Effector CD8-positive, alpha-beta T cell (primary cell): Measurements from ENCODE around the gene POGLUT2.

Source experiments
- DNase-seq: peaks from one replicate; lab custom pipeline; 2025; lab: John Stamatoyannopoulos, UW

Gene POGLUT2

GRCh38 chr13:102769679-102770078 is 29.1 kb downstream of the POGLUT2 start:
- no peak for DNase-seq

GRCh38 chr13:102768909-102769308 is 29.9 kb downstream of the POGLUT2 start:
- DNase-seq = no peak

- no peak for DNase-seq
Observed at GRCh38 chr13:102763741-102764140, 35.0 kb downstream of the POGLUT2 start.

GRCh38 chr13:102761071-102761470 is 37.7 kb downstream of the POGLUT2 start:
- no peak for DNase-seq

- DNase-seq = no peak
Observed at GRCh38 chr13:102758842-102759241, 39.9 kb downstream of the POGLUT2 start.

GRCh38 chr13:102757006-102757405 is 41.8 kb downstream of the POGLUT2 start:
- DNase-seq = no peak

GRCh38 chr13:102751886-102752285 is 46.9 kb downstream of the POGLUT2 start:
- DNase-seq = no peak

- no peak for DNase-seq
Observed at GRCh38 chr13:102742506-102742905, 56.3 kb downstream of the POGLUT2 start.

- DNase-seq = no peak
Observed at GRCh38 chr13:102742101-102742500, 56.7 kb downstream of the POGLUT2 start.
